GM23338 (cell line): ENCODE results near the gene KCNMA1. TPM values are rescaled to one million over a fixed set of nuclear protein-coding genes. Genes with fewer than 3 reads are reported as not detected.

ENCODE experiments used
- ATAC-seq: fragments of 200-7000 bp; cut with Tn5 transposase; 3 replicates; pipeline ENCODE4 v1.9.1; 2020
- DNase-seq: peaks from one replicate; pipeline ENCODE4 v3.0.0-alpha.2; 2015; ENCODE audit warnings: low spot score
- H2AFZ ChIP-seq: fragments of 200-600 bp; sonication (generic); 2 replicates; pipeline ENCODE4 v1.8.0; 2016; ENCODE audit warnings: antibody characterized with exemption, mild to moderate bottlenecking, moderate library complexity
- H3F3A ChIP-seq: fragments of 200-600 bp; sonication (generic); replicated peaks from 2 replicates; pipeline ENCODE4 v1.8.0; 2017; ENCODE audit warnings: antibody characterized with exemption, mixed run types, low read depth
- H3K27ac ChIP-seq: fragments of 200-600 bp; sonication (generic); 2 replicates; pipeline ENCODE4 v1.6.1; 2016; ENCODE audit warnings: low read depth
- H3K27me3 ChIP-seq: fragments of 200-600 bp; sonication (generic); 2 replicates; pipeline ENCODE4 v1.8.0; 2016; ENCODE audit warnings: mild to moderate bottlenecking, mixed run types, moderate library complexity; ENCODE audit not compliant: insufficient read depth
- H3K36me3 ChIP-seq: fragments of 200-600 bp; sonication (generic); 2 replicates; pipeline ENCODE4 v1.8.0; 2016; ENCODE audit warnings: mild to moderate bottlenecking; ENCODE audit not compliant: insufficient read depth
- H3K4me1 ChIP-seq: fragments of 200-600 bp; sonication (generic); 2 replicates; pipeline ENCODE4 v1.8.0; 2016; ENCODE audit warnings: mild to moderate bottlenecking, moderate library complexity; ENCODE audit not compliant: insufficient read depth
- H3K4me2 ChIP-seq: fragments of 200-600 bp; sonication (generic); 2 replicates; pipeline ENCODE4 v1.7.1; 2017; ENCODE audit warnings: mixed run types
- H3K4me3 ChIP-seq: fragments of 200-600 bp; sonication (generic); 2 replicates; pipeline ENCODE4 v1.6.1; 2016; ENCODE audit warnings: mixed run types
- H3K79me2 ChIP-seq: fragments of 200-600 bp; sonication (generic); replicated peaks from 2 replicates; pipeline ENCODE4 v1.8.0; 2017; ENCODE audit warnings: mild to moderate bottlenecking; ENCODE audit not compliant: insufficient read depth
- H3K9me2 ChIP-seq: fragments of 200-600 bp; sonication (generic); 2 replicates; pipeline ENCODE4 v1.8.0; 2017; ENCODE audit not compliant: insufficient read depth
- H4K20me1 ChIP-seq: fragments of 200-600 bp; sonication (generic); replicated peaks from 2 replicates; pipeline ENCODE4 v1.8.0; 2017; ENCODE audit warnings: mild to moderate bottlenecking; ENCODE audit not compliant: insufficient read depth
- H3K27ac Mint-ChIP-seq: 2 replicates; pipeline ENCODE4 v1.8.0; 2020; ENCODE audit warnings: inconsistent platforms, mild to moderate bottlenecking, moderate library complexity, mixed read lengths
- H3K27me3 Mint-ChIP-seq: 3 replicates; pipeline ENCODE4 v1.8.0; 2022; ENCODE audit warnings: low read depth, mild to moderate bottlenecking, moderate library complexity, mixed read lengths, inconsistent platforms; ENCODE audit not compliant: insufficient read depth, poor library complexity
- H3K36me3 Mint-ChIP-seq: 3 replicates; pipeline ENCODE4 v1.8.0; 2021; ENCODE audit warnings: low read depth, mild to moderate bottlenecking, inconsistent platforms, moderate library complexity, mixed read lengths
- H3K4me1 Mint-ChIP-seq: 3 replicates; pipeline ENCODE4 v1.8.0; 2020; ENCODE audit warnings: mild to moderate bottlenecking, inconsistent platforms, mixed read lengths
- H3K4me3 Mint-ChIP-seq: 3 replicates; pipeline ENCODE4 v1.8.0; 2021; ENCODE audit warnings: moderate library complexity, mild to moderate bottlenecking, inconsistent platforms, mixed read lengths
- H3K9me3 Mint-ChIP-seq: 3 replicates; pipeline ENCODE4 v1.8.0; 2020; ENCODE audit warnings: moderate library complexity, mild to moderate bottlenecking, inconsistent platforms, mixed read lengths
- CTCF ChIP-seq, 2 experiments: fragments of 200-600 bp in 1 of 2; sonication (generic) in 1 of 2; conservative IDR thresholded peaks; 2 replicates each; pipeline versions ENCODE4 v1.5.1 to v1.6.1; 2016 to 2017; ENCODE audit warnings: antibody characterized with exemption in 2 of 2, low read depth in 2 of 2, mild to moderate bottlenecking in 2 of 2, moderate library complexity in 1 of 2
- ETS1 ChIP-seq: IDR thresholded peaks from 2 replicates; pipeline ENCODE4 v1.6.1; 2016; ENCODE audit warnings: antibody characterized with exemption
- EZH2 ChIP-seq: fragments of 200-600 bp; sonication (generic); IDR thresholded peaks from one replicate; pipeline ENCODE4 v1.8.0; 2017; ENCODE audit warnings: antibody characterized with exemption, mild to moderate bottlenecking, low read depth; ENCODE audit not compliant: unreplicated experiment
- EZH2phosphoT487 ChIP-seq: fragments of 200-600 bp; sonication (generic); IDR thresholded peaks from one replicate; pipeline ENCODE4 v1.8.1; 2018; ENCODE audit warnings: antibody characterized with exemption; ENCODE audit not compliant: unreplicated experiment
- NANOG ChIP-seq: IDR thresholded peaks from 2 replicates; pipeline ENCODE4 v1.6.1; 2016; ENCODE audit warnings: antibody characterized with exemption, borderline replicate concordance
- ZNF331 ChIP-seq: fragments of 250-450 bp; sonication (Bioruptor Pico); IDR thresholded peaks from 2 replicates; pipeline ENCODE4 v1.5.0; 2020; ENCODE audit warnings: low read depth, mild to moderate bottlenecking, moderate library complexity
- ZNF462 ChIP-seq: fragments of 250-450 bp; sonication (Bioruptor Pico); IDR thresholded peaks from 2 replicates; pipeline ENCODE4 v1.5.0; 2020; ENCODE audit warnings: mild to moderate bottlenecking, moderate library complexity
- polyA plus RNA-seq: library from polyadenylated mRNA; unstranded; fragments of >200 nt; fragmentation: Nextera tagmentation; extraction: Ambion mirVana; gene quantifications from 2 replicates; pipeline ENCODE4 v1.2.1, GENCODE V29; 2016
- total RNA-seq: library from RNA; depleted of rRNA; stranded (reverse); fragments of >200 nt; shearing (Covaris generic); gene quantifications from 2 replicates; pipeline ENCODE4 v1.2.3, GENCODE V29; 2014

KCNMA1 gene
- total and polyA plus RNA-seq, 2 experiments from 2014 or later: 8.2 to 9.0 TPM

- TF ChIP-seq ZNF462 (CRISPR knock-in tag) (no peak), EZH2 (no peak)
Observed at GRCh38 chr10:77319557-77319956, 318.1 kb downstream of the KCNMA1 start (continued).

- Histone ChIP-seq H3K79me2 (no peaks in the 10 kb centered on the region), H3K4me1 (peaks cover 14% of the 10 kb centered on the region), H2AFZ (no peak overlapping the region), H3K9me2 (peaks cover 9% of the 10 kb centered on the region), H3K27me3 (no peaks in the 10 kb centered on the region), H3K4me3 (no peak overlapping the region), H4K20me1 (no peaks in the 10 kb centered on the region), H3F3A (no peaks in the 10 kb centered on the region), H3K36me3 (no peaks in the 10 kb centered on the region), H3K4me2 (no peak overlapping the region), H3K27ac (no peak overlapping the region)
- ATAC-seq (no peak), DNase-seq (no peak)
- H3K27me3 Mint-ChIP-seq: no peaks in the 10 kb centered on the region
- H3K4me3 Mint-ChIP-seq: no peak overlapping the region
- no peaks in the 10 kb centered on the region for H3K9me3 Mint-ChIP-seq
- H3K27ac Mint-ChIP-seq: no peak overlapping the region
- H3K4me1 Mint-ChIP-seq: peaks cover 12% of the 10 kb centered on the region; the same call in 2 of the 3 replicates
- no peaks in the 10 kb centered on the region for H3K36me3 Mint-ChIP-seq
- TF ChIP-seq ETS1: no peak
- TF ChIP-seq EZH2: no peak
- TF ChIP-seq NANOG: no peak
- TF ChIP-seq CTCF (conservative IDR thresholded peaks at IDR 0.05; ENCODE audit: low read depth in 2 of 2): no peak
- TF ChIP-seq EZH2phosphoT487: no peak
- TF ChIP-seq ZNF331 (CRISPR knock-in tag): no peak
Observed at GRCh38 chr10:77318739-77319138, 318.9 kb downstream of the KCNMA1 start.
